Measurements from ENCODE around the gene TPI1.
"Not testable (repeated sequence)": the region's sequence is repeated elsewhere in the genome, so short reads cannot be mapped to it uniquely, and the experiment has no call there.

Gene TPI1

DNA sequence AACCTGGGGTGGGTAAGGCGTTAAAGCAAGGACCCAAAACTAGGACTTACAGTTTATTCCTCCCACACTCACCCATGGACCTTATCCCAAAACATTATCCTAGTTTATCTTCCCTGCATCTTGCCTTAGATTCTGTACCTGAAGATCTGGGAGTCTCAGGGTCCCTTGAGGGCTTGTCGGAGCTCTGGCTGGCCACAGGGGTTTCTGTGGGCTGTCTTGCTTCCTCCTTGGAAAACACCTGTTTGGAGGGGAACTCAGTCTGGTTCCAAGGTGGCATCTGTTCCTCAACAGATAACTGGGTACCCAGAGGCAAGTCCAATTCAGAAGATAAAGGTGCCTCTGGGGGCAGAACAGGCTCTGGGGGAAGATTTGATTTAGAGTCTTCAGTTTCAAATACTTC is 17.9 kb upstream of the TPI1 start:
- FAIRE-seq, result no peak

DNA sequence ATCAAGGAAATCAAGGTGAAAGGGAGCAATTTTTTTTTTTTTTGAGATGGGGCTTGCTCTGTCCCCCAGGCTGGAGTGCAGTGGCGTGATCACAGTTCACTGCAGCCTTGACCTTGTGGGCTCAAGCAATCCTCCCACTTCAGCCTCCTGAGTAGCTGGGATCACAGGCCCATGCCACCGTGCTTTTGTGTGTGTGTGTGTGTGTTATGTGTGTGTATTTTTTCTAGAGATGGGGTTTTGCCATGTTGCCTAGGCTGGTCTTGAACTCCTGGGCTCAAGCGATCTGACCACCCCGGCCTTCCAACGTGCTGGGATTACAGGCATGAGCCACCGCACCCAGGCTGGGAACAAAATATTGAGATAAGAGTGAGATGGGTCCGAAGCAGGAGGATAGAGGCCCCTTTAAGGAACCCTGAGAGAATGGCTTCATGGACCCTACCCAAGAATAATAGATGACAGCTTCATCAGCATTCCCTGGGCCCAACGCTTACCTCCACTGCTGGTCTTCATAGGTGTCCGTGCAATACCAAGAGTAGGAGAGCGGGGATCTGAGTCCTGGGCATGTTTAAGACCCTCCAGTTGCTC is 17.3 kb upstream of the TPI1 start:
- no peak for FAIRE-seq

DNA sequence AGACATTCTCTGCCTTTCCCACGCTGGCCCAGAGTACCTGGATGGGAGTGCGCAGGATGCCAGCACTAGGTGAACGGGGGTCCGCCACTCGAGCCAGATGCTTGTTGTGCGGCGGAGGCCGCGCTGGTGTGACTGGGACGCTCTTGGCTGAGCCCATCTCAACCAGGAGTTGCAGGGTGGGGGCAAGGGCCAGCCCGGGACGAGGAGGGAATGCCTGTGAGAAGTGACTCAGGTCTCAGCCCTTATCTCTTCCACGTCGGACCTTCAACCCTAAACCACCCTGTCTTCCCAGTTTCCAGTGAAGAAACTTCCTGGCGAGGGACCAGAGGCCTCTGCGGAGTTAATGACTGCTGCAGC is 16.6 kb upstream of the TPI1 start:
- no peak for FAIRE-seq

DNA sequence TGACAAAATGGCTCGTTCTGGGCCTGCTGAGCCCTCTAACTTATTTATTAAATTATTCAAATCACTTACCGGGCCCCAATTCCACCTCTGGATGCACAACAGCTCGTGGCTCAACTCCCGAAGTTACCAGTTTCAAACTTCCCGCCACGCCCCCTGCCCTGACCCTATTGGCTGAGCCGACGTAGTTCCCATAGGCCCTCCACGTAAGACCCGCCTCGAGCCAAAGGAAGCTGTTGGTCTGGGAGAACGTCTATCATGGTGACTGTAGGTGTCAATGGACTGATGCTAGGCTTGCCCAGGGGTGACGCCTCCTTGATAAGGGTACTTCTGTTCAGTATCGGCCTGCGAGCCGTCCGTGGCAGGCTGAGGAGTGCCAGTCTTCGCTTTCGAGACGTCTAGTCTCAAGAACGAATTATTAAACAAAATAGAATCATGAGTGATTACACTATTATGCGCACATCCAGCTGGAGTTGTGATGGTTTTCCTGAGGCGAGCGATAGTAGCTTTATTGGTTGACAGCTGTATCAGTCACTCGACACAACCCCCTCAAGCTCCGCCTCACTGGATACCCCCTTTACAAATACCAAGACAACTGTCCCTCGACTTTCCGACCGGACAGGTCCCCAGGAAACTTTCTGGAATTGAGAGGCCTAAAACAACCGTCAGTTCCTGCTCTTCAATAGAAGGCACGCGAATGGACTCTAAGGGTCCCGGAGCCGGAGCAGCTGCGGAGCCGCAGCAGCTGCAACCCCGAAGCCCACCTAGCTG is 16.0 kb upstream of the TPI1 start, which contains the start of gene CDCA3:
TSS of gene CDCA3 (minus strand) at position 134 of the 768 bp plus-strand sequence. CDS start 334 bp downstream, outside the sequence.
- peak; percentile 90 for FAIRE-seq

DNA sequence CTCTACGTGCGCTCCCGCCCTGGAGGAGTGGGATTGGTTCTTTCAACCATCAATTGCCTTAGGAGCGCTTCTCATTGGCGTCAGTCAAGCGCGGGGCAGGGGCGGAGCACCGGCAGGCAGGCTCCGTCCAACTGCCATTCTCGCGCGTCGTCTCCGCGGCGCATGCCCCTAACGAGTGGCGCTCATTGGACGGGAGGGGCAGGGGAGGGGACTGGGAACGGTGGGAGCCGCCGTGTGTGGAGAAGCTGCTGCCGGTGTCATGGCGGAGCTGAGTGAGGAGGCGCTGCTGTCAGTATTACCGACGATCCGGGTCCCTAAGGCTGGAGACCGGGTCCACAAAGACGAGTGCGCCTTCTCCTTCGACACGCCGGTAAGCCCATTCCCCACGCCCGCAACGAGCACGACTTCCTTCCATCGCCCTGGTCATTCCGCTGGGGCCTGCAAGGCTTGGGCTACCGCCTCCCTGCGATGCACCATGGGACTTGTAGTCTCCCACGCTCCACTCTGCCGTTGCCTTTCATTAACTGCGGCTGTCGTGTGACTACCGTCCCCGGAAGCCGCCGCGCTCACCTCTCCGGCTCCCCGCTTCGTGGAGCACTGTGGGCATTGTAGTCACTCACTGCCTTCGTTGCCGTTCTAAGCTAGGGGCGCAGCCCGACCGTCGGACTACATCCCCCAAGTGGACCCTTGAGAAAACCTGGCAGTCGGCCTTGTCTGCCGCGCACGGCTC is 15.2 kb upstream of the TPI1 start, which contains the start of gene USP5:
TSS of gene USP5 (plus strand) at position 230 of the 730 bp plus-strand sequence. CDS start at position 260, 30 bp downstream.
- FAIRE-seq, result no peak

DNA sequence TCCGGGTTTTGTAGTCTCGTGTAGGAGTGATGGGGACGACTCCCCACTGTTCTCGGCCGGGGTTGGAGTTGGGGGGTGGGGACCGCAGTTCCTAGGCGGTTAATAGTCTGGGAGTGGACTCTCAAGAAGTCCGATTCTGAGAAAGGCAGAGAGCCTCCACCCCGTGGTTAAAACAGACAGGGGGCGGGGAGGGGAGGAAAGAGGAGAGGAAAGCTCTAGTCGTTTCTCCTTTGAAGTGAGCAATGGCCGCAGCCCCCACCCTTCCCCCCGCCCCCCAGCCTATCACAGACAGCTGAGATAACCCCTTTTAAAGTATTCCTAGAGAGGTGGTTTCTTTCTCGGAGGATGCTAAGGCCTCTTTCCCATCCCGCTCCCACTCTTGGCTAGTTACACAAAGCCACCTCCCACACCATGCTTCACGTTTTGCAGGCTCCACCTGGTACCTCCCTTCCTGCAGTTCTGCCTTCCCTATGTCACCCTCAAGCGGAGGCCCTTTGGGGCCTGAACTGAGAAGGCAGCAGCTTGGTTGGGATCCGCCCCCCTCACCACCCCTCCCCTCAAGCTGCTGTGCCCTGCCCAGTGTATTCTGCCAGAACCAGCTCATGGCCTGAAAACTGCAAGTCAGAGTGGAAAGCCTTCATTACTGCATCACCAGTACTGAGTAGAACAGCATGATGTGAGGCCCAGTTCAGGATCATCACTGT is 14.5 kb upstream of the TPI1 start:
- FAIRE-seq, result no peak

DNA sequence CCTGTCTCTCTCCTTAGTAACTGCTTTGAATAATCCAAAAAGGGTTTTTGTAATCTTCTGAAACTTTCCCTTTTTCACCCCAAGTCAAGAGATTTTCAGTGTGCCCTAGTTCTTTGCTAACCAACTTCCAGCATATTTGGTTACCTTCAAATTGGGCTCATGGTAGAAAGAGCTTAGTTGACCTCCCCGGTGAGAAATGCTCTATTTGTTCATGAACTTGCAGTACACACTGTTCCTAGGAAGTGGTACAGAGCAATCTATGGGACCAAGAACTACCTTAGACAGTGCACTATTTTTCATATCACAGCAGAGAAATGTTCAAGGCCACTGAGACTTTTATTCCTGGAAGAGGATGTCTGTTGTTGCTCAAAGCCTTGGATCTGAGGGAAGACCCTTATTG is 13.7 kb upstream of the TPI1 start:
- FAIRE-seq, result no peak

DNA sequence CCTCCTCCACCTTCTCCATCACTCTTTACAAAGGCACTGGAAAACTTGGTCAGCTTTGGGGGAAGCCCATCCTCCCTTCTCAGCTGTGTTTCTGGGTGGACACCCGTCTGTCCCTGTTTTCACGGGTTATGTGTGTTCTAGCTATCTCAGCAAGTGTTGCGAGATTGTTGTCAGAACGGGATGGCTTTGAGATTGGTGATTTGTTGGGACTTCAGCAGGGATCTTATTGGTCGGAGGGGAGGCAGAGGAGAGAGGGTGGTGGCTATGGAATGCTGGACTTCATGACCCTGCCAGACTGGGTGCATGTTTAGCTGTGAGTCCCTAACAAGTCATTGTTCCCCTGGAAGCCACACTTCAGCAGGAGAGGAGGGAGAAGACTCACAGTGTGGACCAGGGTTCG is 13.3 kb upstream of the TPI1 start:
- FAIRE-seq, result no peak

DNA sequence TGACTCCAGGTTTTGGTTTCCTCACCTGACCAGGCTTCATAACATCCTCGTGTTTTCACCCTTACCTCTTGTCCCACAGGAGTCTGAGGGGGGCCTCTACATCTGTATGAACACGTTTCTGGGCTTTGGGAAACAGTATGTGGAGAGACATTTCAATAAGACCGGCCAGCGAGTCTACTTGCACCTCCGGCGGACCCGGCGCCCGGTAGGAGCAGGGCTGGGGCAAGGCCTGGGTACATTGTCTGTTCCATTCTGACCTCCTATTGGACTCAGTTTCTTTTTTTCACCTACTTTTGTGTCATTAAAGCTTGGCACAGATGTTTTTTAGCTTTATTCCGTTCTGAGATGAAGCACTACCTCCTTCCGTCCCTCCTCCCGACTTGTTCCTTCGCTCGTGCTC is 12.0 kb upstream of the TPI1 start:
- FAIRE-seq, result no peak

DNA sequence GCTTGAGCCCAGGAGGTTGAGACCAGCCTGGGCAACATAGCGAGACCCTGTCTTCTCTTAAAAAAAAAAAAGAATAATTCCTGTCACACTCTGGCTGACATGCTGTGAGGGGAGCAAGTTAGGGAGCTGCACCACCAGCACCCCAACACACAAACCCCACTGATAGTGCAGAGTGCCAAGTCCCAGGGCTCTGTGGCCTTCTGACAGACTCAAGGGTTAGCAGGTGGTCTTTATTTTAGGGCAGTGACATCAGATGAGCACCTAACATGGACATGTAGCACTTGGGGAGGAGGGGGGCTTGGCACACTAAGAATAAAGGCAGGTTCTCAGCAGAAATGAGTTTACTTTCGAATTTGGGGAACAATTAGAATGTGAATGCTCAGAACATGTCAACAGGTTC is 8.5 kb upstream of the TPI1 start:
- FAIRE-seq, result no peak

DNA sequence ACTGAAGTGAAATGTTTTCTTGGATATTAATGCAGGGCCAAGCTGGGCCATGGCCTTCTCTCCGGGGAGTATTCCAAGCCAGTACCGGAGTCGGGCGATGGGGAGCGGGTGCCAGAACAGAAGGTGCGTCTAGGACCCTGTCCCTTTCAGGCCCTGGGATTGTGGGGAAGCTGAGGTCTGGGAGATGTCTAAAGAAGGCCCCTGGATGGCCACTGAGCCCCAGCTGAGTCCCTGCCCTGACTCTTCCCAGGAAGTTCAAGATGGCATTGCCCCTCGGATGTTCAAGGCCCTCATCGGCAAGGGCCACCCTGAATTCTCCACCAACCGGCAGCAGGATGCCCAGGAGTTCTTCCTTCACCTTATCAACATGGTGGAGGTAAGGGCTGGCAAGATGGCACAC is 7.2 kb upstream of the TPI1 start:
- no peak for FAIRE-seq

DNA sequence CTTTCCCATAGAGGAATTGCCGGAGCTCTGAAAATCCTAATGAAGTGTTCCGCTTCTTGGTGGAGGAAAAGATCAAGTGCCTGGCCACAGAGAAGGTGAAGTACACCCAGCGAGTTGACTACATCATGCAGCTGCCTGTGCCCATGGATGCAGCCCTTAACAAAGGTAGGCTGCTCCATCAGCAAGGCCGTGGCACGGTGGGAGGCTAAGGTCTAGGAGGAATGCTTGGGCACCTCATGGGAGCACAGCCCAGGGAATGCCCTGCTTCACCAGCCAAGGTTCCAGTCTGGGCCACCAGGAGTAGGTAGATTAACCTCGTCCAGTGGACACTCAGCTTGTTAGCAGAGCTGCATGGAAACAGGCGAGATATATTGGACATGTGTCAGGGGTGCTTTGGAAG is 6.4 kb upstream of the TPI1 start:
- no peak for FAIRE-seq

DNA sequence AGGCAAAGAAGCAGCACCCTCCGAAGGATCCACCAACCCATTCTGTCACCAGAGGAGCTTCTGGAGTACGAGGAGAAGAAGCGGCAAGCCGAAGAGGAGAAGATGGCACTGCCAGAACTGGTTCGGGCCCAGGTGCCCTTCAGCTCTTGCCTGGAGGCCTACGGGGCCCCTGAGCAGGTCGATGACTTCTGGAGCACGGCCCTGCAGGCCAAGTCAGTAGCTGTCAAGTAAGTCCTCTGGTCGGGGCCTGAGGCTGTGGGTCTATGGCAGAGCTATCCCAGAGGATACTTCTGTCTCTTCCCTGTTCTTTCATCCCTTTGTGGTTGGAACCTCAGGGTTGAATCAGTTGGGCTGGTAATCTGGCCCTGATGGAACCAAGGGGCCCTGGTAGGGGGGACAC is 5.9 kb upstream of the TPI1 start:
- FAIRE-seq, result no peak

DNA sequence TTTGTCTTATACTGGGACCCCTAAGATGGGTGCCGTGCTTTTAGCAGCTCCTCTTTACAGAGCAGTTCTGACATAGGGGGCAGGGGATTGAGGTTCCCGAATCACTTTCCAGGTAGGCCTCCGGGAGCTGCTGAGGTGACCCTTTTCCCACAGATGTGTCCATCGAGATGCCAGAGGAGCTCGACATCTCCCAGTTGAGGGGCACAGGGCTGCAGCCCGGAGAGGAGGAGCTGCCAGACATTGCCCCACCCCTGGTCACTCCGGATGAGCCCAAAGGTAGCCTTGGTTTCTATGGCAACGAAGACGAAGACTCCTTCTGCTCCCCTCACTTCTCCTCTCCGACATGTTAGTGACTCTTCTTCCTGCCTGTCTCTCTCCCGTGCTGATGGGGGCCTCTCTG is 4.3 kb upstream of the TPI1 start:
- no peak for FAIRE-seq

DNA sequence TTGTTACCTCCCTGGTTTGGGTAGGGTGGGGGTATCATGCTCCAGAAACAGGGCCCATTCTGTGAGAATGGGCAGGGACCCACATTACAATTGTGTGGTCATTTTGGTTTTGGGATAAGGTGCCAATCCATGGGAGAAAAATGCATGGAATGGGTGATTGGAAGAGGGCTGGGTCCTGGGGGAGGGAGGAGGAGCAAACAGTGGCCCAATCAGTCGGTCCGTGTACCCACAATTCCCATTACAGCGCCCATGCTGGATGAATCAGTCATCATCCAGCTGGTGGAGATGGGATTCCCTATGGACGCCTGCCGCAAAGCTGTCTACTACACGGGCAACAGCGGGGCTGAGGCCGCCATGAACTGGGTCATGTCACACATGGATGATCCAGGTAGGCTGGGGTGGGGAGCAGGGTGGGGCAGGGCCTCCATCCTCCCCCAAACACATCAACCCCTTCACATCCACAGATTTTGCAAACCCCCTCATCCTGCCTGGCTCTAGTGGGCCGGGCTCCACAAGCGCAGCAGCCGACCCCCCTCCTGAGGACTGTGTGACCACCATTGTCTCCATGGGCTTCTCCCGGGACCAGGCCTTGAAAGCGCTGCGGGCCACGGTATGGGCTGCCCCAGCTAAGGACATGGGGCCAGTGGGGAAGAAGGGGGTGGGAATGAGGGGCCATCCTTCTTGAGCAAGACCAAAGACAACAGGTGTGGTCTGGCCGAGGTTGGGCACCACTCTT is 3.6 kb upstream of the TPI1 start:
- FAIRE-seq, result no peak

DNA sequence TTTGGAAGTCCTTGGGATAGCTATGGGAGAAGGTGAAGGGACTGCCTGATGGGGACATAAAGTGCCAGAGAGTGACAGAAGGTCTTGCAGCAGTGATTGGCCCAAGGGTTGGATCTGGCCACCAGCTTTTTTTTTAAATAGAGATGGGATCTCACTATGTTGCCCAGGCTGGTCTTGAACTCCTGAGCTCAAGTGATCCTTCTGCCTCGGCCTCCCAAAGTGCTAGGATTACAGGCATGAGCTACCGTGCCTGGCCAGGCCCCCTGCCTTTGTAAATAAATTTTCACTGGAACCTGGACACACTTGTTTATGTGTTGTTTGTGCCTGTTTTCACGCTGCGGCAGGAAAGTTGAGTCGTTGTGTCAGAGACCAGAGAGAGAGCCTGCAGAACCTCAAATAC is 2.0 kb upstream of the TPI1 start:
- not testable (repeated sequence) for FAIRE-seq

DNA sequence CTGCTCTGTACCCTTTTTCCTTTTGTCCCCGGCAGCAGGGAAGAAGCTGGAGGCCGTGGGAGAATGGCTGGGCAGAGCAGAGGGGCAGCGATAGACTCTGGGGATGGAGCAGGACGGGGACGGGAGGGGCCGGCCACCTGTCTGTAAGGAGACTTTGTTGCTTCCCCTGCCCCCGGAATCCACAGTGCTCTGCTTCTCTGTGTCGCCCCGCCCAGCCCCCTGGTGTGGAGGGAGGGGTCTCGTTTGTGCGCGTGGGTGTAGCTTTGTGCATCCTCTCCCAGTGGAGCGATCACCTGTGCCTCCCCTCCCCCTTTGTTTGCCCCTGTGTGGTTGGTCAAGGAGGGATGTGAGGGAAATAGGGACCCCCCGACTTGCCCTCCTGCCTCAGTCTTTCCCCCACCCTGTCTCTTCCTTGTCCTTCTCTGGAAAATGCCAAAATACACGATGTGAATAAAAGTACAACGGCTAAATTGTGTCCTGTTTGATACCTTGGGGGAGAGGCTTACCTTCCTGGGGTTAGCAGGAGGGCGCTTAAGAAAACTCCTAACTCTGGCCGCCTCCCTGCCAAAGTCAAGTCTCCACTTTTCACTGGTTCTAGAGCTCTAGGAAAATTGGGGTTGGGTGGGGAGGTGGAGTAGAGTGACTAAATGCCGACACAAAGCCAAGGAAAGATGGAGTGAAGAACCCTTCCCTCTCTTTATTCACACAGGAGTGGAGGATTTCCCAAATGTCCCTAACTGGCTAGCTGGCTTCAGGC is 990 bp upstream of the TPI1 start:
- no peak for FAIRE-seq

DNA sequence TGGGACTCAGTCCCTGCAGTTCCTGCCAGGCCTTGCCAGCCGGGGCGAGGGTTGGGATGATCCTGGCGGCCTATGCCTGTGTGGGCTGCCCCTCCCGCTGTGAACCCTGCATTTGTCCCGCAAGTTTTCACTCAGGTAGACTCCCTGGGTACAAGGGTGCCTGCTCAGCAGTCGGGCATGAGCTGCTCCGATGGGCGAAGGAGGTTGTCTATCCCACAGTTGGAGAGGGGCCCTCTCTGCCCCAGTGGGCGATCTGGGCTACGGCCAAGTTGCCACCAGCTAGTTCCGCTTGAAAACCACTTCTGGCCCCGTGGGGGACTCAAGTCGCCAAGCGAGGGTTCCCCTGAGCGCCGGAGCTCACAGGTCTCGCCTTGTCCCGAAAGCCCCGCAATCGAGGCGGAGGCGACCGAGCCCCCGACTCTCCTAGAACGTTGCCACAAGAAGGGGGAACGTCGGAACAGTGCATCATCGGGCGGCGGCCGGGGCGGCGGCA is 365 bp upstream of the TPI1 start:
- no peak for FAIRE-seq

DNA sequence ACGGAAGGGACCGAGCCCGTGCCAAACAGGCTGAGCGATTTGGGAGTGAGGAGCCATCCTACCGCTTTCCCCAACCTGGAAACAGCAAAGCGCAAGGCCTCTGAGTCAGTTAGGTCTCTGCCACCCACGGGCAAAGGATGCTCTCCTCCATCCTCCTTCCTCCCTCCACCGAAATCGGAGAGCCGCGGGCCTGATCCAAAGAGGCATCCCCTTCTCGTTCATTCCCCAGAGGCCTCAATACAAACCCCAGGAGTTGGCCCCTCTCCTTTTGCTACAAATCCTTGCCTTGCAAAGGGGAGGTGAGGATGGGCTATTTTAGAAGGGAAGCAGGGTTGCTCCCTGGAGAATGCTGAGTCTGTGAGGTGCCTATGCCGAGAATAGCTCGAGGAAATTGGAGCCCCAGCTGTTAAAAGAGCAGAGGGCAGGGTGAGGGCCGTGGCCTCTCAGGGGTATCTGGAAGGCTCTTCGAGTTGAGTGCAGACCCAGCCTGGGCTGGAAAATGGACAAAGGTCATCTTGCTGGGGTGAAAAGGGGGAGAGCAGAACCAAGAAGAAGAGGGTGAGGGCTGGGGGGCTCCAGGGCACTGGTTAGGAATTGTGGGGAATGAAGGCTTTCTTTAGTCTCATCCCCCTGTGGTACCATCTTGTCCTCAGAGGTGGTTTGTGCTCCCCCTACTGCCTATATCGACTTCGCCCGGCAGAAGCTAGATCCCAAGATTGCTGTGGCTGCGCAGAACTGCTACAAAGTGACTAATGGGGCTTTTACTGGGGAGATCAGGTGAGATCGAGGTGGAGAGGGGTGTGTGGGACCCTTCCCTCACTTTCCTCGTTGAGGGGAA is 1.1 kb downstream of the TPI1 start:
- FAIRE-seq, result no peak

All from islet of Langerhans (tissue), 1 donor.